Epithelial cell of proximal tubule (primary cell): ENCODE data around the gene DNAJC27. TPM values are rescaled to one million over a fixed set of nuclear protein-coding genes. Genes with fewer than 3 reads are reported as not detected.
"Not testable (repeated sequence)": the region's sequence is repeated elsewhere in the genome, so short reads cannot be mapped to it uniquely, and the experiment has no call there.

Experiments
- DNase-seq: peaks from one replicate; pipeline ENCODE4 v3.0.0-alpha.2; 2011; ENCODE audit warnings: low read depth
- H3K4me3 ChIP-seq: 2 replicates; pipeline ENCODE4 v1.5.1; 2011; ENCODE audit warnings: low read depth, mild to moderate bottlenecking, low read length
- CTCF ChIP-seq: conservative IDR thresholded peaks from 2 replicates; pipeline ENCODE4 v1.5.1; 2012; ENCODE audit warnings: low read depth, mild to moderate bottlenecking, low read length
- total RNA-seq: library from RNA; depleted of rRNA; stranded (reverse); fragments of >200 nt; gene quantifications from 2 replicates; pipeline ENCODE4 v1.2.3, GENCODE V29; 2015

DNAJC27 gene
- total RNA-seq, 1 donor from 2014 or later = 2.1 TPM

GRCh38 chr2:25000503-25001324 is 29.0 kb upstream of the DNAJC27 start:
- no peak overlapping the region for H3K4me3 ChIP-seq
- no peak for TF ChIP-seq CTCF
- DNase-seq = no peak

- no peak for TF ChIP-seq CTCF
- H3K4me3 ChIP-seq = no peak overlapping the region
- no peak for DNase-seq
These were observed 28.3 kb upstream of the DNAJC27 start for GRCh38 chr2:25000036-25000435.

- not testable (repeated sequence) for DNase-seq, H3K4me3 ChIP-seq
These were observed 27.3 kb upstream of the DNAJC27 start for GRCh38 chr2:24999097-24999496.

GRCh38 chr2:24994146-24994724 is 22.5 kb upstream of the DNAJC27 start:
- H3K4me3 ChIP-seq = no peak overlapping the region
- DNase-seq = no peak
- no peak for TF ChIP-seq CTCF

GRCh38 chr2:24993406-24994145 is 21.8 kb upstream of the DNAJC27 start:
- no peak overlapping the region for H3K4me3 ChIP-seq
- no peak for DNase-seq
- no peak for TF ChIP-seq CTCF

GRCh38 chr2:24986372-24986771 is 14.6 kb upstream of the DNAJC27 start:
- DNase-seq = no peak
- no peak overlapping the region for H3K4me3 ChIP-seq
- no peak for TF ChIP-seq CTCF

GRCh38 chr2:24985511-24985910 is 13.8 kb upstream of the DNAJC27 start:
- TF ChIP-seq CTCF = no peak
- no peak overlapping the region for H3K4me3 ChIP-seq
- DNase-seq = no peak
